ENCODE data around the gene CRISPLD2. TPM values are rescaled to one million over a fixed set of nuclear protein-coding genes. Genes with fewer than 3 reads are reported as not detected.
"Not testable (repeated sequence)": the region's sequence is repeated elsewhere in the genome, so short reads cannot be mapped to it uniquely, and the experiment has no call there.

Gene CRISPLD2
- total RNA-seq, 1 donor from 2014 or later, result 3.3 TPM

GRCh38 chr16:84849751-84850150 is 30.0 kb downstream of the CRISPLD2 start:
- Mint-ChIP-seq H3K36me3 (ENCODE audit: unreplicated experiment) (no peaks in the 10 kb centered on the region), H3K27me3 (ENCODE audit: unreplicated experiment) (no peaks in the 10 kb centered on the region), H3K4me1 (ENCODE audit: unreplicated experiment) (peaks cover 42% of the 10 kb centered on the region), H3K4me3 (ENCODE audit: unreplicated experiment) (no peak overlapping the region), H3K9me3 (ENCODE audit: unreplicated experiment) (no peaks in the 10 kb centered on the region), H3K27ac (ENCODE audit: unreplicated experiment) (no peak overlapping the region)
- DNase-seq (ENCODE audit: extremely low spot score, unreplicated experiment), result no peak
- TF ChIP-seq, protein P1, sequence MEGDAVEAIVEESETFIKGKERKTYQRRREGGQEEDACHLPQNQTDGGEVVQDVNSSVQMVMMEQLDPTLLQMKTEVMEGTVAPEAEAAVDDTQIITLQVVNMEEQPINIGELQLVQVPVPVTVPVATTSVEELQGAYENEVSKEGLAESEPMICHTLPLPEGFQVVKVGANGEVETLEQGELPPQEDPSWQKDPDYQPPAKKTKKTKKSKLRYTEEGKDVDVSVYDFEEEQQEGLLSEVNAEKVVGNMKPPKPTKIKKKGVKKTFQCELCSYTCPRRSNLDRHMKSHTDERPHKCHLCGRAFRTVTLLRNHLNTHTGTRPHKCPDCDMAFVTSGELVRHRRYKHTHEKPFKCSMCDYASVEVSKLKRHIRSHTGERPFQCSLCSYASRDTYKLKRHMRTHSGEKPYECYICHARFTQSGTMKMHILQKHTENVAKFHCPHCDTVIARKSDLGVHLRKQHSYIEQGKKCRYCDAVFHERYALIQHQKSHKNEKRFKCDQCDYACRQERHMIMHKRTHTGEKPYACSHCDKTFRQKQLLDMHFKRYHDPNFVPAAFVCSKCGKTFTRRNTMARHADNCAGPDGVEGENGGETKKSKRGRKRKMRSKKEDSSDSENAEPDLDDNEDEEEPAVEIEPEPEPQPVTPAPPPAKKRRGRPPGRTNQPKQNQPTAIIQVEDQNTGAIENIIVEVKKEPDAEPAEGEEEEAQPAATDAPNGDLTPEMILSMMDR (IDR thresholded peaks at IDR 0.05), result no peak

DNA sequence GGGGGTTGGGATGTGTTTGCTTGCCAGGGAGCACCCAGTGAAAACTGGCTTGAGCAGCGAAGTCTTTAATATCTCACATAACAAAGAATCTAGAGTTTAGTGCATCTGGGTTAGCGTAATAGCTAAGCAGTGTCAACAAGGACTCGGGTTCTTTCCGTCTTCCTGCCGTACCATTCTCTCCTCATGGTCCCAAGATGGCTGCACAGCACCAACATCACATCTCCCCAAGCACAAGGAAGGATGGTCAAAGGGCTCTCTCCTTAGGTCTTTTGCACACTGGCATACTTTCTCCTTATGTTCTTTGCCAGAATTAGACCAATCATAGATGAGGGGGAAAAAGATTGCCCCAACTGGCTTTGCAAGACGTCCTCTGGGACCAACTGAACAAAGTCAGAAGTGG is 30.9 kb downstream of the CRISPLD2 start:
- Mint-ChIP-seq H3K4me3 (ENCODE audit: unreplicated experiment) (no peak overlapping the region), H3K27me3 (ENCODE audit: unreplicated experiment) (no peaks in the 10 kb centered on the region), H3K36me3 (ENCODE audit: unreplicated experiment) (no peaks in the 10 kb centered on the region), H3K4me1 (ENCODE audit: unreplicated experiment) (peaks cover 45% of the 10 kb centered on the region), H3K9me3 (ENCODE audit: unreplicated experiment) (no peaks in the 10 kb centered on the region), H3K27ac (ENCODE audit: unreplicated experiment) (peak overlapping the region; percentile 73)
- DNase-seq (ENCODE audit: extremely low spot score, unreplicated experiment), result no peak
- TF ChIP-seq, protein P1 (IDR thresholded peaks at IDR 0.05), result no peak

DNA sequence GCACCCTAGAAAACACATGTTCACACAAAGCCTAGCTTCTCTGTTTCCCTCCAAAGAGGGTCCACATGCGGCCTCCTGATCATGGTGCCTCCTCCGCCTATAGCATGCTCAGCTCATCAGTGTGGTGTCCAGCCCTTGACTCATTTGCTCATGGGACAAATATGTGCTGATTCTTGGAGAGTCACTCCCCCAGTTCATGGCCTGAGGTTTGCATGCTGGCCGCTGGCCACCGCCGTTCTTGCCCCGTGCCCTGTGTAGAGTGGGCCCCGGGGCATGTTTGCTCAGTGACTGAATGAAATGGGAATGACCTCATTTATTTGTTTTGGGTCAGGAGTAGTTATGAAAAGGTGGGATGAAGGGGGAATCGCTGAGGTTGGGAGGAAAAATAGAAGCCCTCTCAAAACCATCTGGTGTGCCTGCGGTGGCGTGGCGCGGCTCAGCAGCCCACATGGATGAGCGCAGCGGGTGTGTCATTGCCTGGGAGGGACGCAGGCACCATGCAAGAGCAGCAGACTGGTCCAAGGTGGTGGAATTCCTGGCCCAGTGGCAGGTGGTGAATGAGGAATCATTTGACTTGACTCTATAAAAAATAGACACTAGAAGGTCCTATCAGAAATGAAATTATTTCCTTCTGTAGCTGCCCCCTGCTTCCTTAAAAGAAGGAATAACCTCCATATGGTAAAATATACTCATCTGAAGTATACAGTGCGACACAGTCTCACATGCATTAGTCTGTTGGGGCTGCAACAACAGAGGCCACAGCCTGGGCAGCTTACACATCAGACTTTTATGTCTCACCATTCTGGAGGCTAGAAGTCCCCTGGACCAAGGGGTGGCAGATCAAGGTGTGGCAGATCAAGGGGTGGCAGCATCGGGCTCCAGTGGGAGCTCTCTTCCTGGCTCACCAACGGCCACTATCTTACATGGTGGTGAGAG is 31.7 kb downstream of the CRISPLD2 start:
- peak overlapping the region; percentile 73 for H3K27ac Mint-ChIP-seq (ENCODE audit: unreplicated experiment)

GRCh38 chr16:84853534-84853933 is 33.7 kb downstream of the CRISPLD2 start:
- Mint-ChIP-seq H3K27me3 (ENCODE audit: unreplicated experiment) (no peaks in the 10 kb centered on the region), H3K4me1 (ENCODE audit: unreplicated experiment) (peaks cover 29% of the 10 kb centered on the region), H3K4me3 (ENCODE audit: unreplicated experiment) (no peak overlapping the region), H3K9me3 (ENCODE audit: unreplicated experiment) (no peaks in the 10 kb centered on the region), H3K36me3 (ENCODE audit: unreplicated experiment) (no peaks in the 10 kb centered on the region), H3K27ac (ENCODE audit: unreplicated experiment) (no peak overlapping the region)
- no peak for DNase-seq (ENCODE audit: extremely low spot score, unreplicated experiment)
- TF ChIP-seq, protein P1 (IDR thresholded peaks at IDR 0.05), result no peak

More for the DNA sequence above, 31.7 kb downstream of the CRISPLD2 start:
- no peaks in the 10 kb centered on the region for H3K36me3 Mint-ChIP-seq (ENCODE audit: unreplicated experiment)
- no peak overlapping the region for H3K4me3 Mint-ChIP-seq (ENCODE audit: unreplicated experiment)
- no peaks in the 10 kb centered on the region for H3K27me3 Mint-ChIP-seq (ENCODE audit: unreplicated experiment)
- TF ChIP-seq, protein P1 (IDR thresholded peaks at IDR 0.05), result no peak
- DNase-seq (ENCODE audit: extremely low spot score, unreplicated experiment), result peak; percentile 93
- no peaks in the 10 kb centered on the region for H3K9me3 Mint-ChIP-seq (ENCODE audit: unreplicated experiment)
- peaks cover 45% of the 10 kb centered on the region for H3K4me1 Mint-ChIP-seq (ENCODE audit: unreplicated experiment)

DNA sequence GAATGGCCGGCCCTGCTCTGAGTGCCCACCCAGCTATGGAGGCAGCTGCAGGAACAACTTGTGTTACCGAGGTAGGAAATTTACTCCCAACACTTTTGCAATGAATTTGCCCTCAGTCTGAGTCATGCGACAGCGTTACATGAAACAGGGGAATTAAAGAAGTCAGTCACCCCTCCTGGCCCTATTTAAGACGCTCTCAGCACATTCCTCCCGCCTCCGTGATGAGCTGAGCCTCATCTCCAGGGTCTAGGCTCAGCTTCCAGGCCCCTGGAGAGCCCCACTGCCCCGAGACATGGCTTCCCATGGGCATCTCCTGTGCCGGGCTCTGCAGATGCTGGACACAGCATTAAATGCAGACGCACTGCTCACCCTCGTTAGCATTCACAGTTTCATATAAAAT is 35.0 kb downstream of the CRISPLD2 start:
- H3K4me1 Mint-ChIP-seq (ENCODE audit: unreplicated experiment), result peaks cover 28% of the 10 kb centered on the region
- H3K4me3 Mint-ChIP-seq (ENCODE audit: unreplicated experiment), result no peak overlapping the region
- H3K27ac Mint-ChIP-seq (ENCODE audit: unreplicated experiment), result no peak overlapping the region
- TF ChIP-seq, protein P1 (IDR thresholded peaks at IDR 0.05), result no peak
- H3K27me3 Mint-ChIP-seq (ENCODE audit: unreplicated experiment), result no peaks in the 10 kb centered on the region
- H3K9me3 Mint-ChIP-seq (ENCODE audit: unreplicated experiment), result peaks cover 2% of the 10 kb centered on the region
- DNase-seq (ENCODE audit: extremely low spot score, unreplicated experiment), result no peak
- peaks cover 1% of the 10 kb centered on the region for H3K36me3 Mint-ChIP-seq (ENCODE audit: unreplicated experiment)

GRCh38 chr16:84855435-84856202 is 35.8 kb downstream of the CRISPLD2 start:
- peaks cover 28% of the 10 kb centered on the region for H3K4me1 Mint-ChIP-seq (ENCODE audit: unreplicated experiment)
- not testable (repeated sequence) for DNase-seq (ENCODE audit: extremely low spot score, unreplicated experiment); H3K4me3 Mint-ChIP-seq (ENCODE audit: unreplicated experiment); H3K27me3 Mint-ChIP-seq (ENCODE audit: unreplicated experiment); H3K27ac Mint-ChIP-seq (ENCODE audit: unreplicated experiment); H3K9me3 Mint-ChIP-seq (ENCODE audit: unreplicated experiment); H3K36me3 Mint-ChIP-seq (ENCODE audit: unreplicated experiment)

GRCh38 chr16:84856203-84856581 is 36.4 kb downstream of the CRISPLD2 start:
- H3K9me3 Mint-ChIP-seq (ENCODE audit: unreplicated experiment), result peaks cover 13% of the 10 kb centered on the region
- not testable (repeated sequence) for DNase-seq (ENCODE audit: extremely low spot score, unreplicated experiment); H3K4me3 Mint-ChIP-seq (ENCODE audit: unreplicated experiment); H3K36me3 Mint-ChIP-seq (ENCODE audit: unreplicated experiment); H3K27ac Mint-ChIP-seq (ENCODE audit: unreplicated experiment); H3K27me3 Mint-ChIP-seq (ENCODE audit: unreplicated experiment)
- peaks cover 22% of the 10 kb centered on the region for H3K4me1 Mint-ChIP-seq (ENCODE audit: unreplicated experiment)

Data from osteocyte (in vitro differentiated cells).